ENCODE data around the gene MAS1. TPM values are rescaled to one million over a fixed set of nuclear protein-coding genes. Genes with fewer than 3 reads are reported as not detected.

MAS1 gene
- polyA plus RNA-seq, 1 experiment = not detected

GRCh38 chr6:159913375-159913774 lies 22.6 kb downstream of the MAS1 start:
- POLR2A ChIA-PET = no interaction called here
- CTCF ChIA-PET = no interaction called here
- H3K27me3 ChIP-seq (ENCODE audit: control insufficient read depth, insufficient read depth, low read length) = peaks cover 31% of the 10 kb centered on the region
- H3K9me3 ChIP-seq (ENCODE audit: control insufficient read depth, insufficient read depth, low read length) = no peaks in the 10 kb centered on the region
- H3K27ac ChIP-seq (ENCODE audit: low read depth, low read length) = no peak overlapping the region
- no peak for DNase-seq (ENCODE audit: low read depth, low spot score)
- H3K4me3 ChIP-seq (ENCODE audit: low read depth, low read length) = no peak overlapping the region
- no peak for TF ChIP-seq CTCF (IDR thresholded peaks at IDR 0.05; ENCODE audit: low read depth, low read length)

- DNase-seq (ENCODE audit: low read depth, low spot score) = no peak
- H3K27me3 ChIP-seq (ENCODE audit: control insufficient read depth, insufficient read depth, low read length) = peaks cover 29% of the 10 kb centered on the region
- no peak overlapping the region for H3K4me3 ChIP-seq (ENCODE audit: low read depth, low read length)
- no peaks in the 10 kb centered on the region for H3K9me3 ChIP-seq (ENCODE audit: control insufficient read depth, insufficient read depth, low read length)
- POLR2A ChIA-PET = no interaction called here
- TF ChIP-seq CTCF (IDR thresholded peaks at IDR 0.05; ENCODE audit: low read depth, low read length) = no peak
- CTCF ChIA-PET = no interaction called here
- H3K27ac ChIP-seq (ENCODE audit: low read depth, low read length) = no peak overlapping the region
Observed at GRCh38 chr6:159913862-159914564, 23.2 kb downstream of the MAS1 start.

GRCh38 chr6:159914565-159914923 lies 23.8 kb downstream of the MAS1 start:
- Histone ChIP-seq H3K27me3 (ENCODE audit: control insufficient read depth, insufficient read depth, low read length) (peaks cover 25% of the 10 kb centered on the region), H3K4me3 (ENCODE audit: low read depth, low read length) (no peak overlapping the region), H3K27ac (ENCODE audit: low read depth, low read length) (no peak overlapping the region), H3K9me3 (ENCODE audit: control insufficient read depth, insufficient read depth, low read length) (no peaks in the 10 kb centered on the region)
- CTCF ChIA-PET = no interaction called here
- POLR2A ChIA-PET = no interaction called here
- TF ChIP-seq CTCF (IDR thresholded peaks at IDR 0.05; ENCODE audit: low read depth, low read length) = no peak
- DNase-seq (ENCODE audit: low read depth, low spot score) = no peak

GRCh38 chr6:159915397-159915796 lies 24.6 kb downstream of the MAS1 start:
- H3K27me3 ChIP-seq (ENCODE audit: control insufficient read depth, insufficient read depth, low read length) = peaks cover 18% of the 10 kb centered on the region
- DNase-seq (ENCODE audit: low read depth, low spot score) = no peak
- no peak overlapping the region for H3K27ac ChIP-seq (ENCODE audit: low read depth, low read length)
- TF ChIP-seq CTCF (IDR thresholded peaks at IDR 0.05; ENCODE audit: low read depth, low read length) = no peak
- ChIA-PET POLR2A (no interaction called here), CTCF (no interaction called here)
- no peak overlapping the region for H3K4me3 ChIP-seq (ENCODE audit: low read depth, low read length)
- no peaks in the 10 kb centered on the region for H3K9me3 ChIP-seq (ENCODE audit: control insufficient read depth, insufficient read depth, low read length)

GRCh38 chr6:159916237-159916636 lies 25.4 kb downstream of the MAS1 start:
- ChIA-PET POLR2A (no interaction called here), CTCF (no interaction called here)
- H3K27ac ChIP-seq (ENCODE audit: low read depth, low read length) = no peak overlapping the region
- DNase-seq (ENCODE audit: low read depth, low spot score) = no peak
- no peaks in the 10 kb centered on the region for H3K9me3 ChIP-seq (ENCODE audit: control insufficient read depth, insufficient read depth, low read length)
- H3K27me3 ChIP-seq (ENCODE audit: control insufficient read depth, insufficient read depth, low read length) = peaks cover 15% of the 10 kb centered on the region
- H3K4me3 ChIP-seq (ENCODE audit: low read depth, low read length) = no peak overlapping the region
- no peak for TF ChIP-seq CTCF (IDR thresholded peaks at IDR 0.05; ENCODE audit: low read depth, low read length)
